ENCODE results near the gene RGS1.

Gene RGS1

DNA sequence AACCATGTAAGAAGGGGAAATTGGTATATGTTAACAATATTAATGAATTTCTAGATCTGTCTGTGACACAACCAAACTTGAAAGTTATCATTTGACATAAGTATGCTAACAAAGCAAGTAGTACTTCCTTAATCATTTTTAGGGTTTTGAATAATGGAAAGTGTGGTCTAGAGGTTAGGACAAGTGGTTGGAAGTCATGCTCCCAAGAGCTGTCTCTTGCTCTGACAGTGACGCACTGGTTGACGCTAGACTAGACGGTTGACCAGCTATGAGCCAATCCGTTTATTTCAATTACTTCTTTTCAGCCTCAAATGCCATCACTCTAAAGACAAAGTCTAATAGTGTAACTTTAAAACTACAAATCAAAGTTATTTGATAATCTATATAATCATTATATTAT lies 20.7 kb upstream of the RGS1 start:
- DNase-seq, result no peak

GRCh38 chr1:192555399-192555798 lies 20.2 kb upstream of the RGS1 start:
- DNase-seq, result no peak

GRCh38 chr1:192557841-192558595 lies 17.6 kb upstream of the RGS1 start:
- DNase-seq, result no peak

- no peak for DNase-seq
These were observed 16.2 kb upstream of the RGS1 start for GRCh38 chr1:192559115-192560006.

DNA sequence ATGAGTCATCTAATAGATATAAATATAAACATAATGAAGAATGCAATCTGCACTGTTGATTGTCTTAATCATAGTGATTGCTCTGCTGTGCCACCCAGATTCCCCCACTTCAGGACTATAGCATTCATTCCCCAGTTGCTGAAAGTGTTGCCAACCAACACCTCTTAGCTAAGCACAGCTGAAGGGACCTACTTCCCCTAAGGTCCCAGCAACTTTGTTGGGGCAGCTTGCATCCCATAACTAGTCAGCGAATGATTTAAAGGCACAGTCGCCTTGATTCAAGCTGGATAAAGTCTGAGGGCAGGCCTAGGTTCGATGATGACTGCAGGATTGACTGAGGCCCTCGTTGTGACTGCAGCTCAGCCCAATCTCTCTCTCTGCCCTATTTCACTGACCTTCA lies 14.3 kb upstream of the RGS1 start:
- no peak for DNase-seq

GRCh38 chr1:192563129-192563528 lies 12.4 kb upstream of the RGS1 start:
- DNase-seq, result no peak

- no peak for DNase-seq
These were observed 11.5 kb upstream of the RGS1 start for GRCh38 chr1:192564099-192564498.

DNA sequence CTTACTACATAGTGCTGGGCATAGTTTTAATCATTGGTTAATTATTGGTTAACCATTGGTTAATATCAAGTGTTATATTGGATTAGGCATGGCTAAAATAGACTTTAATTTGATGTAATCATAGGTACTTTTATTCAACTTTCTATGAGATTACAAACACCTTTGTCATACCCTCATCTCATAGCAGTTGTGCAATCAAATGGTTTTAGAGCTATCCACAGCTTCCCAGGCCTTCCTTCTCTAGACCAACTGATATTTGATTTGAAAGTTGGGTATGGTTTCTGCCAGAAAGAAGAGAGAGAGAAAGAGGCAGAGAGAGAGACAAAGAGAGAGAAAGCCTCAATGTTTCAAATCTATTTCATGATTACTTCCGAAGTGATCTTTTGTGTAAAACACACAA lies 9.6 kb upstream of the RGS1 start:
- DNase-seq, result no peak

- DNase-seq, result no peak
These were observed 8.9 kb upstream of the RGS1 start for GRCh38 chr1:192566657-192567056.

DNA sequence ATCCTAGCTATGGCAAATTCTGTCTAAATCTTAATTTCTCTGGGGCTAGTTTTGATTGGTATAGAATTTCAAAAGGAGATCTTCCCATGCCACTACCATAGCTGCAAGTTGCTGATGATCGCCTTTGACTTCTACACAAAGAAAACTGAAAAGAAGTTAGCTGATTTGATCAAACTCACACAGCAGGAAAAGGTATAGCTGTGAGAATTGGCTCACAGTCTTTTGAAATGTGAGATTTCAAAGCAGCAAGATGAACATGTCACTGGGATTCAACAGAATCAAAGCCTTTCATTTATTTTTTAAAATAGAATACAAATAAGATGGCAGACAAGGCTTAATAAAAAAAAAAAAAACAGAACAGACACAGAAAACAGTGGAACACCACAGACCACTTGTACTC lies 7.5 kb upstream of the RGS1 start:
- DNase-seq, result no peak

GRCh38 chr1:192571668-192572067 lies 3.9 kb upstream of the RGS1 start:
- DNase-seq, result no peak

- no peak for DNase-seq
These were observed 2.1 kb upstream of the RGS1 start for GRCh38 chr1:192573499-192573898.

DNA sequence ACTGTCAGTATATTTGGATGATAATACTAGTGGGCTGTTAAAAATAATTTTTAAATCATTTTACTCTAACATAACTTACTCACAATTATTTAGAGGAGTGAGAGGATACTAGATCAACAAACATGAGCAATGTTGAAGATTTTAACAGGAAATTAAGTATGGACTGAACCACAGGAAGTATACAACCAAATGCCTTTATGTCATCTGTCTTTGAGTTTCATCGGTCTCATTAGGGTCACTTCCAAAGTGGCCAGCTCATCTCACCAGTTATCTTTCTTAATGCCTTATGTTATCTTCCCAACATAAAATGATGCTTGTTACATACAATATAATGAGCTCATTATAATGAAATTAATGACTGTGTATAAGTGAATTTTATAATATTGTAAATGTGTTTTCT lies 1.5 kb upstream of the RGS1 start:
- no peak for DNase-seq

DNA sequence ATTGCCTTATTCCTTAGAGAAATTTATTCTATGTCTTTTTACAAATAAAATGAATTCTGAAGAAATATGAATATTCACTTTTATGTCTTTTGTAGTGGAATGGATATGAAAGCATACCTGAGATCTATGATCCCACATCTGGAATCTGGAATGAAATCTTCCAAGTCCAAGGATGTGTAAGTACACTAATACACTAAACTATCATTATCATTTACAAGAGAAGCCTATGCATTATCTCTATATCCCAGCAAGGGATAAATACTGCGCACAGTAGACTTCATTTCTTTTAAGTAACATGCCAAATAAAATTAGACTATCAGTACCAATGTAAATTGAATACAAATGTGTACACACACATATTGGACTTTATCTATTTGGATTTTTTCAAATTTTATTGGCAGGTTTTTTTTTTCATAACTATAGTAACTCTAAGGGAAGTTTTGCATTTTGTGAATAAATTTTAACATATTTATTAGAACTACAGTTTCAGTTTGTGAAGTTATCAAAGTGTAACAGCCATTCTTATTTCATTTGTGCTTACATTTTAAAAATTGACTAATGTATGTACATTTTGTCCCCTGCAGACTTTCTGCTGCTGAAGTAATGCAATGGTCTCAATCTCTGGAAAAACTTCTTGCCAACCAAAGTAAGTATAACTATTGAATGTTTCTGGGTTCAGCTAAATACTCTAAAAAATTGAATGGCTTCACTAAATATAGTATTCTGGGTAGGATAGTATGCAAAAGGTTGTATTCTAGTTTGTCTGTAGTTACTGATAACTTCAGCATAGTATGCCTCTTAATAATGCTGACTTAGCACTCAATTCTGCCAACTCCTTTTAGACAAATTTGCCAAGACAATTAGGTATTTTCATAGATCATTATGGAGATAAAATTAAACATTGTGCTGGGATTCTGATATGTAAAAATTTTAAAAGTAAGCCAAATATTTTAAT lies 894 bp downstream of the RGS1 start:
- no peak for DNase-seq

- DNase-seq, result no peak
These were observed 1.9 kb downstream of the RGS1 start for GRCh38 chr1:192577145-192578140.

- DNase-seq, result no peak
These were observed 2.8 kb downstream of the RGS1 start for GRCh38 chr1:192578144-192578909.

- DNase-seq, result no peak
These were observed 3.6 kb downstream of the RGS1 start for GRCh38 chr1:192579010-192579738.

- DNase-seq, result no peak
These were observed 4.9 kb downstream of the RGS1 start for GRCh38 chr1:192580351-192580962.

GRCh38 chr1:192581131-192581927 lies 5.8 kb downstream of the RGS1 start:
- no peak for DNase-seq

Measured in activated CD4-positive, CD25-positive, alpha-beta regulatory T cell treated with anti-CD3 and anti-CD28 coated beads, Interleukin-2, amount 50 U/mL, for 72 hours (primary cell).